GM10248 (cell line): Measurements from ENCODE around the gene NDUFB2.

Experiments
- CTCF ChIA-PET: fragments of 300-600 bp; sonication (Branson Sonifier 250); formaldehyde crosslinking; extraction: SDS; loops from one replicate; lab custom pipeline; 2021; ENCODE audit warnings: antibody characterized with exemption; lab: Yijun Ruan, JAX
- POLR2A ChIA-PET: fragments of 350-650 bp; sonication (Branson Sonifier 250); formaldehyde crosslinking; extraction: SDS; loops from one replicate; lab custom pipeline; 2020; ENCODE audit warnings: antibody characterized with exemption; lab: Yijun Ruan, JAX
- DNase-seq: peaks from one replicate; pipeline ENCODE4 v3.0.0; 2012; ENCODE audit errors: extremely low spot score
- TF ChIP-seq, protein P1 (sequence below): IDR thresholded peaks from 2 replicates; pipeline ENCODE4 v1.5.1; 2012; ENCODE audit warnings: mild to moderate bottlenecking, low read depth; ENCODE audit errors: extremely low read depth, missing control alignments, control extremely low read depth

NDUFB2 gene

DNA sequence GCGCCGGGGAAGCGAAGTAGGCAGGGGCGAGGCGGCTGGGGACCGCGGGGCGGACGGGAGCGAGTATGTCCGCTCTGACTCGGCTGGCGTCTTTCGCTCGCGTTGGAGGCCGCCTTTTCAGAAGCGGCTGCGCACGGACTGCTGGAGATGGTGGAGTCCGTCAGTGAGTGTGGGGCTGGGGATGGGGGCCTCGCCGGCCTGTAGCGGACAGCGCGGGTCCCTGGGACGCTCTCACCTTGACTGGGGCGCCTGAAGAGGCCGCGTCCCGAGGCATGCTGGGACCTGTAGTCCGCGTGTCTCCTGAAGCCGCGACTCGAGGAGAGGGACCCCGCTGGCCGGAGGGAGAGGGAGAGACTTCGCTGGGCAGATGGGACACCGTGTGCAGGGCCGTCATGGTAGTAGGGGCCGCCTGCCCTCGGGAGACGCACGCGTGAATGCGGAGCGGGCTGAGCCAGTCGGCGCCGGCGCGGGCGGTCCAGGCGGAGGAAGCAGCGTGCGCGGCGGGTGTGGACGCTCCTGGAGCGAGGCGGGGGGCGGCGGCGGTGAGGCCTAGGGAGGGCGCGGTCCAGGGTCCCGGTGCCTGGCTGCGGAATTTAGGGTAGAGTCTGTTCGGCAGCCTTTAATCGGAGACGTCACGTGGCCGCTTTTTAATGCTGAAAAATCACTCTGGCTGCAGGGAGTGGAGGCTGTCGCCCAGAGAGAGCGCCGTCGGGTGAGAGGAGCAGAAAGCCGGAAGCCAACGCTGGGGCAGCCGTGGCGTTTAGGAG, at the start of gene NDUFB2:
Gene NDUFB2, plus strand, starts transcription at position 29 of the 767 bp plus-strand sequence. Its CDS starts 37 bp downstream, at position 66.
- CTCF ChIA-PET = interaction anchor here (0.6 to 1.2 kb wide), 3 partner anchors 12 to 44 kb away, joined by 3 to 5 read pairs (median 3); no protein-coding TSS in a partner anchor
- DNase-seq = peak; percentile 87
- POLR2A ChIA-PET = interaction anchor here (0.7 kb wide), 1 partner anchor 1586 kb away, joined by 4 read pairs; no protein-coding TSS in a partner anchor
- TF ChIP-seq, protein P1, sequence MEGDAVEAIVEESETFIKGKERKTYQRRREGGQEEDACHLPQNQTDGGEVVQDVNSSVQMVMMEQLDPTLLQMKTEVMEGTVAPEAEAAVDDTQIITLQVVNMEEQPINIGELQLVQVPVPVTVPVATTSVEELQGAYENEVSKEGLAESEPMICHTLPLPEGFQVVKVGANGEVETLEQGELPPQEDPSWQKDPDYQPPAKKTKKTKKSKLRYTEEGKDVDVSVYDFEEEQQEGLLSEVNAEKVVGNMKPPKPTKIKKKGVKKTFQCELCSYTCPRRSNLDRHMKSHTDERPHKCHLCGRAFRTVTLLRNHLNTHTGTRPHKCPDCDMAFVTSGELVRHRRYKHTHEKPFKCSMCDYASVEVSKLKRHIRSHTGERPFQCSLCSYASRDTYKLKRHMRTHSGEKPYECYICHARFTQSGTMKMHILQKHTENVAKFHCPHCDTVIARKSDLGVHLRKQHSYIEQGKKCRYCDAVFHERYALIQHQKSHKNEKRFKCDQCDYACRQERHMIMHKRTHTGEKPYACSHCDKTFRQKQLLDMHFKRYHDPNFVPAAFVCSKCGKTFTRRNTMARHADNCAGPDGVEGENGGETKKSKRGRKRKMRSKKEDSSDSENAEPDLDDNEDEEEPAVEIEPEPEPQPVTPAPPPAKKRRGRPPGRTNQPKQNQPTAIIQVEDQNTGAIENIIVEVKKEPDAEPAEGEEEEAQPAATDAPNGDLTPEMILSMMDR = no peak

GRCh38 chr7:140646931-140647647, 49.4 kb upstream of the NDUFB2 start:
- CTCF ChIA-PET = interaction anchor here (1.3 to 1.8 kb wide), 2 partner anchors 12 to 29 kb away, joined by 4 read pairs; no protein-coding TSS in a partner anchor
- TF ChIP-seq, protein P1 = peak; percentile 47
- peak; percentile 62 for DNase-seq
- POLR2A ChIA-PET = no interaction called here

DNA sequence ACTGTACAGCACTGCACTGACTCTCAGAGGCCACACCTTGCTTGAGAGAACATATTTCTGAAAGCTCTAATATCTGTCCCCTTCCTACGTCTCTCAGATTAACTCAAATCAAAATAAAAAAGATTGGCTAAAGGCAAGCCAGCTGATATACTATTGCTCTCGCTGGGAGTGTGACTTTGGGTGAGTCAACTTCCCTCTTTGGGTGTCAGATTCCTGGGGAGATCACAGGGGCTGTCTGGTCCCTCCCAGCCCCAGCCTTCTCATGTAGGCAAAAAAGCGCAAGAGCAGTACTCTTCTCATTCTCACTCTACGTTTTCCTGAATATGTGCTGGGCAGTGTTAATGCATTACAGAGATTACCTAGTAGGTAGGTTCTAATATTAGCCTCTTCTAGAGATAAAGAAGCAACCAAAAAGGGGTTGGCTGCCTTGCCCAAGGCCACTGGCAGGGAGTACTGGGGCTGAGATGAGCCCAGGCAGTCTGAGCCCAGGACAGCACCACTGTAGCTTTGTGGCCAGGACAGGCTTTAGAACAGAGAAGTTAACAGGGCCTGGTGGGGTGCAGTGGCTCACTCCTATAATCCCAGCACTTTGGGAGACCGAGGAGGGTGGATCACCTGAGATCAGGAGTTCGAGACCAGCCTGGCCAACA, 46.8 kb upstream of the NDUFB2 start:
- ChIA-PET CTCF (interaction anchor here (0.8 to 1.6 kb wide), 2 partner anchors 20 to 24 kb away, joined by 3 read pairs; no protein-coding TSS in a partner anchor), POLR2A (no interaction called here)
- TF ChIP-seq, protein P1 = no peak
- DNase-seq = no peak

DNA sequence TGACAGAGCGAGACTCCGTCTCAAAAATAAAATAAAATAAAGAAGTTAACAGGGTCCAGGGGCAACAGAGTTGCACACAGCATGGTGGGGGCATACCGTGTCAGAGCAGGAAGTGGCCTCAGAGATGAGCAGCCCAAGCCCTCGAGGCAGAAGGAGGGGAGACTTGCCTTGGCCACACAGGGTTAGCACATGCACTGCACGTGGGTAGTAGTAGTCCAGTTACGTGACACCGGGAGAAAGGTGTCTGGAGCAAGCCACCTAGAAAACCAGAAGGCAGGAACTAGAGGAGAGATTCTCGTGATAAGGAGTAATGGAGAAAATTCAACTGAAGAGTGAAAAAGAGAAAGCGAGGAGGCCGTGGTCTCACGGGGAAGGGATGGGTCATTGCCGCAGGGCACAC, 46.1 kb upstream of the NDUFB2 start:
- TF ChIP-seq, protein P1 = no peak
- no peak for DNase-seq
- ChIA-PET POLR2A (no interaction called here), CTCF (interaction anchor here (1.6 kb wide), 1 partner anchor 19 kb away, joined by 3 read pairs; no protein-coding TSS in a partner anchor)

DNA sequence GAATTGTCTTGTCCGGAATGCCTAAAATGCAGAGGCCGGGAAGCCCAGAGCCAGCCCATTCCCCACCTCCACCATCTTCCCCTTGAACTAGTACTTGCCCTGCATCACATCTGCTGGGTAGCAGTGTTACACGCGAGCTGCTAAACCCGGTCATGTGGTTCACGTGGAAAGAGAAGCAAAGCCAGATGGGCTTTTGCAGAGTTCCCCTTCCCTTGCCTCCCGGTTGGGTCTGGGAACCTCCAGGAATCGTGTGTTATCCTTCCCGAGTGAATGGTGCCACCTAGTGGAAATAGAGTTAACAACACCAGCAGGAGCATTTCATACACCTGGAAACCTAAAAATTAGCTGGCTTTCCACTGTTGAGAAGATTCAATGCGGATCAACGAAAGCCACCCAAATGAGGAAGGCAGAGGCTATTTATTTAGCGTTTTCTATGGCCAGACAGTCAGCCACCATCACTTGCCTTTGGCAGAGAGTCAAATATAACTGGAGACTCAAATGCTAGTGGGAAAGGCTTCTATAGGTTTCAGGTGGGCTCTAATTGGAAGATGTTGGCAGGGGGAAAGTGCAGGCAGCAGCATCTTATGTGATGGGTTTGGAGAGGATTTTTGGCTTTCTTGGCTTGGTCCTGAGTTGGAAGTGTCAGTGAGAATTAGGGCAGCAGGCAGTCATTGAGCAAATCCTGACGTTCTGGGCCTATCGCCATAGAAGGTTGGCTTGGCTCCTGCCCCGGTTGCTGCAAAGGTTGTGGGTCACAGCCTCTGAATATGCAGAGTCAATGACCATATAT, 43.0 kb upstream of the NDUFB2 start:
- ChIA-PET POLR2A (no interaction called here), CTCF (interaction anchor here (0.7 to 3.8 kb wide), 19 partner anchors 13 to 614 kb away, joined by 3 to 39 read pairs (median 3); partner anchors contain the start of genes DENND2A, MRPS33 and NDUFB2)
- TF ChIP-seq, protein P1 = peak; percentile 79
- peak; percentile 49 for DNase-seq
